GM12873 (cell line): ENCODE measurements around the gene RCN2.

Source experiments
- TF ChIP-seq, protein P1 (sequence below): IDR thresholded peaks from 2 replicates; pipeline ENCODE4 v1.5.1; 2012; ENCODE audit warnings: low read depth, mild to moderate bottlenecking, moderate library complexity, low read length, control low read depth; ENCODE audit not compliant: insufficient read depth; ENCODE audit errors: missing control alignments

RCN2 gene

DNA sequence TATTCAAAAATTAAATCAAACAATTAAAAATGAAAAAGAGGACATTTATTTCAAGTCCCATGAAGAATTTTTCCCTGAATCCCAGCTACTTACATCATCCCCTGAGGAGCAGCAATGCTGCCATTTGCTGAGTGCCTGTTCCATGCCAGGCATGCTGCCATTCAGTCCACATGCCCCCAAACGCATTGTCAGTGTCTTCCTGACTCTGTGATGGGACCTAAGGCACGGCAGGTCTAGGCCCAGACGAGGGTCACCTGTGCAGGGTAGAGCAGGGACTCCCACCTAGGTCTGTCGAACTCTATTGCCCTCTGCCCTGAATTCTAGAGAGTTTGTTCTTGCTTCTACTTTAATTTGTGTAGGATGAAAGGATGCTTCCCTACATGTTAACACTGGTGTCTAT, 70.4 kb downstream of the RCN2 start:
- TF ChIP-seq, protein P1, sequence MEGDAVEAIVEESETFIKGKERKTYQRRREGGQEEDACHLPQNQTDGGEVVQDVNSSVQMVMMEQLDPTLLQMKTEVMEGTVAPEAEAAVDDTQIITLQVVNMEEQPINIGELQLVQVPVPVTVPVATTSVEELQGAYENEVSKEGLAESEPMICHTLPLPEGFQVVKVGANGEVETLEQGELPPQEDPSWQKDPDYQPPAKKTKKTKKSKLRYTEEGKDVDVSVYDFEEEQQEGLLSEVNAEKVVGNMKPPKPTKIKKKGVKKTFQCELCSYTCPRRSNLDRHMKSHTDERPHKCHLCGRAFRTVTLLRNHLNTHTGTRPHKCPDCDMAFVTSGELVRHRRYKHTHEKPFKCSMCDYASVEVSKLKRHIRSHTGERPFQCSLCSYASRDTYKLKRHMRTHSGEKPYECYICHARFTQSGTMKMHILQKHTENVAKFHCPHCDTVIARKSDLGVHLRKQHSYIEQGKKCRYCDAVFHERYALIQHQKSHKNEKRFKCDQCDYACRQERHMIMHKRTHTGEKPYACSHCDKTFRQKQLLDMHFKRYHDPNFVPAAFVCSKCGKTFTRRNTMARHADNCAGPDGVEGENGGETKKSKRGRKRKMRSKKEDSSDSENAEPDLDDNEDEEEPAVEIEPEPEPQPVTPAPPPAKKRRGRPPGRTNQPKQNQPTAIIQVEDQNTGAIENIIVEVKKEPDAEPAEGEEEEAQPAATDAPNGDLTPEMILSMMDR = no peak

DNA sequence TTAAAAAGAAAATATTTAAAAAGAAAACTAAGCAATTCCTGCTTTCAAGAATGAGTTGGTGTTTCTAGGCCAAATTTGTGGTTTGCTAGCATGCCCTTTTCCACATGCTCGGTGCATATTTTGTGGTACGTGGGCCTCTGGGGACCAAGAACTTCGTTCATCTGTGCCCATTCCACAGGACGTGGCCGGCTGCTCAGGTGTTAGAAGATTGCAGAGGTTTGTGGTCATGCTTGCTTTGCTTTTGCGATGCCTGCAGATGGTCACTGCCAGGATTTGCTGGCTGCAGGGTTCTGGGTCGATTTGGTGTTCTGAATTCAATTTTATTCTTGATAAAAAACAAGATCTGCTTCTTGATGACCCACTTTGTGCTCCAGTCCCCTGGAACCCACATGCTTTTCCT, 70.9 kb downstream of the RCN2 start:
- TF ChIP-seq, protein P1 = no peak

DNA sequence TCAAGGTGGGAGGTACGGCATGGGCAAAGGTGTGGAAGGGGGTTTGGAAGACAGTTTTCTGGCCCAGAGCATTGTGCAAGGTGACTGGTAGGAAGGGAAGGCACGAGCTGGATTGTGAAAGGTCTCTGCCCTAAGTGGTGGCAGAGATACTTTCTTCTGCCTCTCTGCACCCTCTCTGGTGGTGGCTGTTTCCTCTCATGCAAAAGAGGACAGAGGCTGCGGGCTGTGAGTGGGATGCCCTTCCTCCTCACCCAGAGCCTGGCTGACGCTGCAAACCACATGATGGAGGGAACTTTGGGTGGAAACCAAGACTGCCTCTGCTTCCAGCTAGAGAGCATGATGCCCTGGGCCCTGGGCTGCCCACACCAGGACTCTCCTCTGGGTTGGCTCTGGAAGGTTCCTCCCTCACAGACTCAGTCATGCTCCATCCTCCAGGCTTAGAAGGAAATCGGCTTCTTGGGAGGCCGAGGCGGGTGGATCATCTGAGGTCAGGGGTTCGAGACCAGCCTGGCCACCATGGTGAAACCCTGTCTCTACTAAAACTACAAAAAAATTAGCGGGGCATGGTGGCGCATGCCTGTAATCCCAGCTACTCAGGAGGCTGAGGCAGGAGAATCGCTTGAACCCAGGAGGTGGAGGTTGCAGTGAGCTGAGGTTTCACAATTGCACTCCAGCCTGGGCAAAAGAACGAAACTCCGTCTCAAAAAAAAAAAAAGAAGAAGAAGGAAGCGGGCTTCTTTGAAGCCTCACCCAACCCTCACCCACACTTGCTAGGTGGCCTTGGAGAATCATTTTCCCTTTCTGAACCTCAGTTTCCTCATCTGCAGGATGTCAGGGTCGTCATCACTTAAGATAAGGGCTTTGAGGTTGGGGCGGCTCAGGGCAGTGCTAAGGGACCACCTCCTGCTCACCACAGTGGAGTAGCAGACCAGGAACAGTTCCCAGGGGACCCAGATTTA, 71.7 kb downstream of the RCN2 start:
- TF ChIP-seq, protein P1 = no peak
